AG09319 (cell line): ENCODE results near the gene ELMOD3.
A peak's percentile ranks its signal among the peaks of the same experiment; 100 is the strongest.
"Not testable (repeated sequence)": the region's sequence is repeated elsewhere in the genome, so short reads cannot be mapped to it uniquely, and the experiment has no call there.

Experiments
- DNase-seq: peaks from one replicate; pipeline ENCODE4 v3.0.0-alpha.2; 2010; ENCODE audit warnings: low read depth; ENCODE audit errors: extremely low read depth
- TF ChIP-seq, protein P1 (sequence below): IDR thresholded peaks from 2 replicates; pipeline ENCODE4 v1.5.1; 2011; ENCODE audit warnings: low read depth, mild to moderate bottlenecking, inconsistent platforms, low read length, moderate library complexity

Gene ELMOD3

DNA sequence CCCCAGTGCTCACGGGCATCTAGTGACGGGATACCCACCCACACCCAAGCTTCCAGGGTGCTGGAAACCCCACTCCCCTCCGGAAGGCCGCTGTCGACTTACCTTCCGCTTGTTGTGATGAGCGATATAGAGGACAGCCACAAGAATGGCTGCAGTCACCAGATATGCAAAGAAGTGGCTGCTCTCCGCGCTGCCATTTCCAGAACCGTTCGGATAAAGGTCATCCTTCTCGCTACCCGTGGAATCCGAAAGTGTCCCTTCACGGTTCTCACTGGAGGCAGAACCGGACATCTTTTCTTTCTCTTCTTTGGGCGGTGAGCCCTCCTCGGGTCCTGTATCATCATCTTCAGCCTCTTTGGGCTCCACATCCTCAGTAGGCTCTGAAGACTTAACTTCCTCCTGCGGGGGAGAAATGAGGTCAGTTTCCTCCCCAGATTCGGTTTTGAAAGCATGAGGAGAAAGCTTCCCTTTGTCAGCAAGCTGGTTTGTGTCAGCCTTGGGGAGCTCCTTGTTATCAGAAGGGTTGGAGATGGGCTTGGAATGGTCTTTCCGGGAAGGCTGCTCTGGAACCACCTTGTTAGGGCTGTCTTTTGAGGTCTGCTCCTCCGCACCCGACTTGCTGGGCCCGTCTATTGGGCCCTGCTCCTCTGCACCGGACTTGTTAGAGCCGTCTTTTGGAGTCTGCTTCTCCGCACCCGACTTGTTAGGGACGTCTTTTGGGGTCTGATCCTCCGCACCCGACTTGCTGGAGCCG, 28.0 kb upstream of the ELMOD3 start:
- TF ChIP-seq, protein P1, sequence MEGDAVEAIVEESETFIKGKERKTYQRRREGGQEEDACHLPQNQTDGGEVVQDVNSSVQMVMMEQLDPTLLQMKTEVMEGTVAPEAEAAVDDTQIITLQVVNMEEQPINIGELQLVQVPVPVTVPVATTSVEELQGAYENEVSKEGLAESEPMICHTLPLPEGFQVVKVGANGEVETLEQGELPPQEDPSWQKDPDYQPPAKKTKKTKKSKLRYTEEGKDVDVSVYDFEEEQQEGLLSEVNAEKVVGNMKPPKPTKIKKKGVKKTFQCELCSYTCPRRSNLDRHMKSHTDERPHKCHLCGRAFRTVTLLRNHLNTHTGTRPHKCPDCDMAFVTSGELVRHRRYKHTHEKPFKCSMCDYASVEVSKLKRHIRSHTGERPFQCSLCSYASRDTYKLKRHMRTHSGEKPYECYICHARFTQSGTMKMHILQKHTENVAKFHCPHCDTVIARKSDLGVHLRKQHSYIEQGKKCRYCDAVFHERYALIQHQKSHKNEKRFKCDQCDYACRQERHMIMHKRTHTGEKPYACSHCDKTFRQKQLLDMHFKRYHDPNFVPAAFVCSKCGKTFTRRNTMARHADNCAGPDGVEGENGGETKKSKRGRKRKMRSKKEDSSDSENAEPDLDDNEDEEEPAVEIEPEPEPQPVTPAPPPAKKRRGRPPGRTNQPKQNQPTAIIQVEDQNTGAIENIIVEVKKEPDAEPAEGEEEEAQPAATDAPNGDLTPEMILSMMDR = no peak
- no peak for DNase-seq

DNA sequence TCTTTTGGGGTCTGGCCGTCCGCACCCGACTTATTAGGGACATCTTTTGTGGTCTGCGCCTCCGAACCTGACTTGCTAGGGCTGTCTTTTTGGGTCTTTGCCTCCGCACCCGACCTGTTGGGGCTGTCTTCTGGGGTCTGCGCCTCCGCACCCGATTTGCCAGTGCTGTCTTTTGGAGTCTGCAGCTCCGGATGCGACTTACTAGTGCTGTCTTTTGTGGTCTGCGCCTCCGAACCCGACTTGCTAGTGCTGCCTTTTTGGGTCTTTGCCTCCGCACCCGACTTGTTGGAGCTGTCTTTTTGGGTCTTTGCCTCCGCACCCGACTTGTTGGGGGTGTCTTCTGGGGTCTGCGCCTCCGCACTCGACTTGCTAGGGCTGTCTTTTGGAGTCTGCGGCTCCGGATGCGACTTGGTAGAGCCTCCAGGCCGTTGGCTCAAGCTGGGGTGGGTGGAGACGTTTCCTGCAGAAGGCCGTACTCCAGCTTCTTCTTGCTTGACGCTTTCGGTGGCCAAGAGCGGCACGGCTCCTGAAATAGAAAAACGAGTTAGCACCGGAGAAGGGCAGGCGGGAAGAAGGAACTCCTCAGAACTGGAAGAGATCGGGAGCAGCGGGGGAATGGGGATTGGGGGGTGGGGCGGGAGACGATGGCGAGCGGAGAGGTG, 27.3 kb upstream of the ELMOD3 start:
- no peak for DNase-seq

DNA sequence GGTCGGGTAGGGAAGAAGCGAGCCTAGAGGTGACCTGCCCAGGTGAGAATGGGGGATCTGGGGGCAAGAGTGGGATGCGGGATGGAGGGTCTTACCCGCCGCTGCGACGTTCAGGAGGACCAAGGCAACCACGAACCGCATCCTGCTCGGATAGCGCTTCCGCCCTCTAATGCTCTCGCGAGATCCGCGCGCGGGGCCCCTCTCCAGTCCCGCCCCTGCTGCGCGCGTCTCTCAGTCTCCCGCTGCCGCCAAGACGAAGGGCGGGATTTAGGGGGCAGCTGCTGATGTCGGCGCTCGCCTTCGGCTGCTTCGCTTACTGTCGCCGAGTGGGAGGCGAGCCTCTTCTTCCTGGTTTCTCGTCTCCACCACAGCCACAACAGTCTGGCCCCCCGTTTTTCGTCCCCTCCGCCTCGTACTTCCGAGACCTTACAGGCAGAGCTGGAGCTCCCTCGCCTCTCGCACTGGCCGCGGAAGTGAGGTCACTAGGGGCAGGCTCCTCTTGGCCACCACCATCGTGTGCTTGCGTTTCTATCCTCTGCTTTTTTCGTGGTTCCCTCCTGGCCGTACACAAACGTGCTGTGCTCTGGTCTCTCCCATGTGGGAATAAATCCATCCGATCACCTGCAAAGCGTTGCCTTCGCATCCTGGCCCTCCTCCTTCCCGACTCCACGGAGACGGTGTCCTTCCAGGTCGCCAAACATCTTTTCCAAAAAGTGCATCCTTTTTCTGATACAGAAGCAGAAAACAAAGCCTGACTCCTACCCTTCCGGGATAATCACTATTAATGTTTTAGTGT, 26.5 kb upstream of the ELMOD3 start, which contains the start of gene TGOLN2:
TSS of gene TGOLN2 (minus strand) at position 168 of the 796 bp plus-strand sequence. CDS start at position 141, 27 bp downstream.
- peak; percentile 76 for DNase-seq
- TF ChIP-seq, protein P1 = peak; percentile 8; the same call in 1 of the 2 replicates

More for the DNA sequence above, 27.3 kb upstream of the ELMOD3 start:
- TF ChIP-seq, protein P1 = no peak

DNA sequence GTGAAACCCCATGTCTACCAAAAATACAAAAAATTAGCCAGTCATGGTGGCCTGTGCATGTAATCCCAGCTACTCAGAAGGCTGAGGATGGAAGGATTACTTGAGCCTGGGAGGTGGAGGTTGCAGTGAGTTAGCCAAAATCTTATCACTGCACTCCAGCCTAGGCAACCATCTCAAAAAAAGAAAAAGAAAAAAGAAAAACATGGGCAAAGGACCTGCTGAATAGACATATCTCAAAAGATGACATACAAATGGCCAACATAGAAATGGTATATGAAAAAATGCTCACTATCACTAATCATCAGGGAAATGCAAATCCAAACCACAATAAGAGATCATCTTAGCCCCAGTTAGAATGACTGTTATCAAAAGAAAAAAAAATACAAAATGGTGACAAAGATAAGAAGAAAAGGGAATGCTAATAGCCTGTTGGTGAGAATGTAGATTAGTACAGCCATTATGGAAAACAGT, 25.4 kb upstream of the ELMOD3 start:
- TF ChIP-seq, protein P1 = no peak
- DNase-seq = no peak

DNA sequence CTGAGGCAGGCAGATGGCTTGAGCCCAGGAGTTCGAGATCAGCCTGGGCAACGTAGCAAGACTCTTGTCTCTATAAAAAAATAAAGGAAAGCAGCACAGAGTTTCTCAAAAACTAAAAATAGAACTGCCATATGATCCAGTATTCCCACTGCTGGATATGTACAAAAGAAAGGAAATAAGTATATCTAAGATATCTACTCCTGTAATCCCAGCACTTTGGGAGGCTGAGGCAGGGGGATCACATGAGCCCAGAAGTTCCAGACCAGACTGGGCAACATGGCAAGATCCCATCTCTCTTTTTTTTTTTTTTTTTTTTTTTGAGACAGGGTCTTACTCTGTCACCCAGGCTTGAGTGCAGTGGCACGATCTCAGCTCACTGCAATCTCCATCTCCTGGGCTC, 24.9 kb upstream of the ELMOD3 start:
- DNase-seq = not testable (repeated sequence)

DNA sequence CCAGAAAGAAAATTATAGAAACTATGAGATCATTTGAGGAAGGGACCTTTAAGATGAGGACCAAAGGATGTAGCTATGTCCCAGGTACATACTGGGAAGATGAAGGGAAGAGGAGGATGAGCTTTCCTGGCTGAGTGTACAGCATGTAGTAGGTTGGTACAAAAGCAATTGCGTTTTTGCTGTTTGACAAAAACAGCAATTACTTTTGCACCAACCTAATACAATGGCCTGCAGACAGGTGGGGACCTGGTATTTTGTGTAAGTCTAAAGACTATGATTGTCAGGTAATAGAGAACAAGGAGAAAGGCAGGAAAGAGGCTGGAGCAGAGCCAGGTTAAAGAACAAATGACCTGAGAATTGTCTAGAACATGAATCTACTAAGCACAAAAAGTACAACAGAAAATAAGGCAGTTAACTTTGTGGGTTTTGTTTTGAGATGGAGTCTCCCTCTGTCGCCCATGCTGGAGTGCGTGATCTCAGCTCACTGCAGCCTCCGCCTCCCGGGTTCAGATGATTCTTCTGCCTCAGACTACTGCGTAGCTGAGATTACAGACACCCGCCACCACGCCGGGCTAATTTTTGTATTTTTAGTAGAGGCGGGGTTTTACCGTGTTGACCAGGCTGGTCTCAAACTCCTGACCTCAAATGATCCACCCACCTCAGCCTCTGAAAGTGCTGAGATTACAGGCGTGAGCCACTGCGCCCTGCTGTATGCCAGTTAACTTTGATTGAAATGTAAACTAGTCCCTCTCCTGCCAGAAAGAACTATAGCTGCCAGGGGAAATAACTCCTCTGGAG, 23.5 kb upstream of the ELMOD3 start:
- TF ChIP-seq, protein P1 = no peak
- DNase-seq = no peak

DNA sequence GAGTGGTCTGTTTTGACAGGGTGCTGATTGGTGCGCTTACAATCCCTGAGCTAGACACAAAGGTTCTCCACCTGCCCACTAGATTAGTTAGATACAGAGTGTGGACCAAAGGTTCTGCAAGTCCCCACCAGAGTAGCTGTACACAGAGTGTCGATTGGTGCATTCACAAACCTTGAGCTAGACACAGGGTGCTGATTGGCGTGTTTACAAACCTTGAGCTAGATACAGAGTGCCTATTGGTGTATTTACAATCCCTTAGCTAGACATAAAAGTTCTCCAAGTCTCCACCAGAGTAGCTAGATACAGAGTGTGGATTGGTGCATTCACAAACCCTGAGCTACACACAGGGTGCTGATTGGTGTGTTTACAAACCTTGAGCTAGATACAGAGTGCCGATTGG, 20.7 kb upstream of the ELMOD3 start:
- DNase-seq = not testable (repeated sequence)
